ENCODE data around the gene AJAP1. TPM values are rescaled to one million over a fixed set of nuclear protein-coding genes. Genes with fewer than 3 reads are reported as not detected.

Gene AJAP1
- total RNA-seq, 1 donor from 2014 or later, result 0.30 TPM

GRCh38 chr1:4772294-4773010 lies 118.0 kb downstream of the AJAP1 start:
- DNase-seq, result no peak

DNA sequence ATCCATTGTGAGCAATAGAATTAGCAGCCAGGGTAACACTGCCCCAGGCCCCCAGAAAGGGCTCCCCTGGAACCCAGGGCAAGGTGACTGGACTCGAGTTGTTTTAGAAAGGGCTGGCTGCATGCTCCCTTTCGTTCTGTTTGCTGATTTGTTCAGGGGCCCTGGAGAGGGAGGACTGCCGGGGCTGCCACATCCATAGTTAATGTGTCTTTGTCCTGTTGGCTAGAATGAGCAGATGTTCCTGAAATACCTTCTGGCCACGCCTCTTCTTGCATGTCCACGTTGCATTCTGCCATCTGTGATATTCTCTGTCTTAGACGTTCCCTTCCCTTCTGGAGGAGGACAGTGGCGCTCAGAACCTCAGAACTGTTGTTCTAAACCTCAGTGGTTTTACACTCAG lies 118.8 kb downstream of the AJAP1 start:
- DNase-seq, result no peak

GRCh38 chr1:4775506-4775905 lies 121.1 kb downstream of the AJAP1 start:
- DNase-seq, result no peak

DNA sequence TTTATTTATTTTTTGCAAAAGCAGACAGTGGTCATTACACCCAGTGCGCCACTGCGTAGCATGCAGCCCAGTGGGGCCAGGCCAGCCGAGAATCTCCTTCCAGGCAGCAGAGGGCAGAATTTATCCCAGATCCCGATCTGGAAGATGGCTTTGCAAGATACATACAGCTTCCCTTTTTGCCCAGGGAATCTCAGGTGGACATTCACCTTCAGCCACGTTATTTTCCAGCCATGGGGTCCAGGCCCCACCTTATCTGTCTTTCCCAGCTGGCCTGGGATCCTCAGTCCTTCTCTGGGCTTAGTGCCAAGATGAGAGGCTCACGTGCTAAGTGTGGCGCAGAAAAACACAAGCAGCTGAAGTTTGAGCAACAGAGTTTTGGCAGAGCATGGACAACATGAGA lies 123.6 kb downstream of the AJAP1 start:
- no peak for DNase-seq

DNA sequence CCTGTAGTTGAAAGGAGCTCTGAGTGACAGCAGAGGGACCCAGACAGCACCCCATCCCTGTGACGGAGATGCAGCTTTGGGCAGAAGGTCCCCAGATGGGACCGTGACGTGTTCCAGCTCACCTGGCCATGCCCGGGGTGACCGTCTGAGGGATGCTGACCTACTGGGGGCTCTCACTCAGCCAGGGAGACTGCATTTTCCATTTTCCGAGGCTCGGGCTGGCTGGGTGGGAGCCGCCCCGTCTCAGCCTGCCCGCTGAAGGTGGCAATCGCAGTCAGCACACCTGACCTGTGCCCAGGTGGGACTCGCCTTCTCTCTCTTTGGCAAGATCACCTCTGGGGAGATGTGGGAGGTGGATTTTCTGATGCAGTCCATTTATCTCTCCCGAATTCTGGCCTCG lies 127.2 kb downstream of the AJAP1 start:
- no peak for DNase-seq

- DNase-seq, result no peak
These were observed 130.4 kb downstream of the AJAP1 start for GRCh38 chr1:4784761-4785160.

DNA sequence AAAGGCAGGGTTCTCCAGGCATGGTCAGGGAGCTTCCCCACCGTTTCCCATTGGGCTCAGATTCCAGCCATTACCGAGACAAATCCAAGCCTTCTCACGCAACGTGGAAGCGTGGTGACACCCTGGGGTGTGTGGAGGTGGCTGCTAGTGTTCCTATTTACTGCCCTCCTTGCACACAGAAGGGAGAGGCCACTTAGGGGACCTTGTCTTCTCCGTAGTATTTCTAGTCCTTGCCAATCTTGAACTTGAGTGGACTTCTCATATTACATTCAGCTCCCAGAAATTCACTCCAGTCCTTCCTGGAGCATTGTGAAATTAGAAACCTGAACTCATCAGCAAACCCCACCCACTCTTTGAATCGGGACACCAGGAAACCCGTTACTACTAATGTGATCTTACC lies 131.6 kb downstream of the AJAP1 start:
- DNase-seq, result no peak

GRCh38 chr1:4787551-4787950 lies 133.1 kb downstream of the AJAP1 start:
- DNase-seq, result no peak

DNA sequence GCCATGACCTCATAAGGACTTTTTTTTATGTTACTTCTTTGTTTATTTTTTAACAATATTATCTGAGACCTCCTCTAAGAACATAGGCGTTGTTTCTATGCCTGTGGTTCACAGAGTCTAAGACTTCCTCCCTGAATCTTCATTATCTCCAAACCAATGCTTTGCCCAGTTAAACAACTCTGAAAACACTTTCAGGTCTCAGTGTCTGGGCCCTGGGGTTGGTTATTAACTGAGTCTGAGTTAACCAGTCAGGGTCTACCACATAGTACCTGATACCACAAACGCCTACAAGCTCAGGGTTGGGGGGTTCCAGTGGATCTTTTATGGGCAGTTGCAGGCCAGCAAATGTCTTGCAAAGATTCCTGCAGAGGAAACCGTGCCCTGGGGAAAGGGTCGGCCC lies 138.2 kb downstream of the AJAP1 start:
- DNase-seq, result no peak

- no peak for DNase-seq
These were observed 139.8 kb downstream of the AJAP1 start for GRCh38 chr1:4794020-4794780.

DNA sequence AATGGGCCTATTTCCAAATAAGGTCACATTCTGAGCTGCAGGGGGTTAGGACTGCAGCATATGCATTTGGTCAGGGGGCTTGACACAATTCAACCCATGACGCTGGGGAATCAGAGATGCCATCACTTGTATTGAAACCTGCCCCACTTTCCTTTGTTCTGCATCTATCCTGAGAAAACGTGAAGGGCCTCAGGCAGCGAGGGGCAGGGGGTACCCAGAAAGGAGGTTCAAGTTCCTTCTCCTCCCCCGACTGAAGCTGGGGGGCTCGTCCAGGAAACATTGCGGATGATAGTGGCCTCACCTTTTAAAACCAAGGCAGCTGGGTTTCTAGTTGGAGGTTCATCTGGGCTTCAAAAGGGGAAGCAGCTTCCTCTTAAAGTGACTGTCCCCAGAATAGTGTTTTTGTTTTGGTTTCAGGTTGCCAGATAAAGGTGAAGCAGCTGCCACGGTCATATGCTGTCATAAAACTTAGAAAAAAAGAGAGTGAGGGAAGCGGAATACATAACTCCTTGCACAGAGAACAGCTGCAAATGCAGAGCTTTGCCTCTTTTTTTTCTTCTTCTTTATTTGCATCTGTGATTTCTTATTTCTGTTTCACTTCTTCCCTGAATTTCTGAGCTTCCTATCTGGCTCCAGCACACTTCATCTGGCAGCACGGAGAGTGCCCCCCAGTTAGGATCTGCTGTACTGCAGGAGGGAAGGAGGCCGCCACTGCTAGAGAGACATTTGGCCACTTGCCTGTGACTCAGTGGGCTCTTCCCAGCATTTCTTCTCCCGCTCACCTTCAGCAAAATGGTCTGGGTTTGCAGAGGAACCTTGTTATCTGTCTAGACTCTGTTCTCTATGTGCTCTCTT lies 142.0 kb downstream of the AJAP1 start:
- no peak for DNase-seq

- no peak for DNase-seq
These were observed 142.6 kb downstream of the AJAP1 start for GRCh38 chr1:4797016-4797410.

- DNase-seq, result no peak
These were observed 143.0 kb downstream of the AJAP1 start for GRCh38 chr1:4797429-4797828.

DNA sequence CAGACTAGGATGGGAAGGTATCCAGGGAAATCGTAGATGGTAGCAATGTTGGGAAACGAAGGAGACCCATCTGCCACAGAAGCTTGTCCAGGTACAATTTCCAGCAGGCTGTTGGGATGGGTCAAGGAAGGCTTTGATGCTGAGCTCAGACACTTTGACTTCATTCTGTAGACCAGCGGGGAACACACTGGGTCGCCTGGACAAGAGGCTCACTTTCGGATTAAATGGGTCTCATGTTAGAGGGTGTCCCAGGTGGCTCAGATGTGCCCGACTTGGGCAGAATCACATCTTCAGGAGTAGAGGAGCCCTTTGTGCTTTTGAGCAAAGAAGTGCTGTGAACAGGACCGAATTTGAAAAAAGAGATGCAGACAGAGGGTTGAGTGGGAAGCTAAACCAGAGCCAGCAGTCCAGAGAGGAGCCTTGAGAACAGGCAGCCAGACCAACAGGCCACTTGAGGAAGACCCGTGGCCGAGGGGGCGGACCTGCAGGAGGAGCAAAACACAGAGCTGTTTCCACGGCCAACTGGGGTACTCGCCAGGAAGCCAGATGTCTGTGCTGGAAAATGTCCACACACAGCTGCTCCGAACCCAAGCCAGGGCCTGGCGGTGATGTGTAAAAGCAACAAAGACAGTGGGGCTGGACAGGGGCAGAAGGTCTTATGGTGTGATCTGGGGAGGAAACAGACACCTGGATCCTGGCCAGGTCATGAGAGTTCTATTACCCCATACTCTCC lies 146.9 kb downstream of the AJAP1 start:
- peak; percentile 64 for DNase-seq

DNA sequence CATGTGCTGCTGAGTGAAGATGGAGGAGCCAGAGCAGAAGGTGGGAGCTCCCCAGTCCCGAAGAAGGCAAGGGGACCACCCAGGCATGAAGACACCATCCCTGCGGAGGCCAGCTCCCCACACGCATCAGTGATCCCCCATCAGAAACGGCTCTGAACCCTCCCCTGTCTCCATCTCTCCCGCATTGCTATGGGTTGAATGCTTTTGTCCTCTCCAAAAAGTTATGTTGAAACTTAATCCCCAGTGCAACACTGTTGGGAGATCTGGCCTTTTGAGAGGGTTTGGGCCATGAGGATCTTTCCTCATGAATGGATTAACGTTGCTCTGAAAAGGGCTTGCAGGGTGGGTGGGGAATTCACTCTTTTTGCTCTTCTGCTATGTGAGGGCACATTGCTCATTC lies 147.6 kb downstream of the AJAP1 start:
- DNase-seq, result no peak

DNA sequence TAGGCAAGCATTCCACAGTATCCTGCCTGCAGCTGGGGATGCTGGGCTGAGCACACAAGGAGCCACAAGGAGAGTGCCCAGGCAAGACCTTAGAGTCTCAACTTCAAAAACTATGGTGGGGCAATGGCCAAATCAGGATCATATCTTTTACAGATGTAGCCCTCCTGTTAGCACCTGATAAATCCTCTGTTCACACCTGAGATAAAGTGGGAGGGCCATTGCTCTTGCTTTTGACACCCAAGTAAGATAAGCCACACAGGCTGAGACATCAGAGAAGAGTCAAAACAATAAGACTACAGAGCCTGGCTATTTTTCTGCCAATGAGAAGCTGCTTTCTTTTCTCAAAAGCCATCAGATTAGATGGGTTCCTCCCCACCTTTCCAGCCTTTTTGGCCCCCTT lies 148.9 kb downstream of the AJAP1 start:
- no peak for DNase-seq

GRCh38 chr1:4805987-4806386 lies 151.6 kb downstream of the AJAP1 start:
- DNase-seq, result no peak

DNA sequence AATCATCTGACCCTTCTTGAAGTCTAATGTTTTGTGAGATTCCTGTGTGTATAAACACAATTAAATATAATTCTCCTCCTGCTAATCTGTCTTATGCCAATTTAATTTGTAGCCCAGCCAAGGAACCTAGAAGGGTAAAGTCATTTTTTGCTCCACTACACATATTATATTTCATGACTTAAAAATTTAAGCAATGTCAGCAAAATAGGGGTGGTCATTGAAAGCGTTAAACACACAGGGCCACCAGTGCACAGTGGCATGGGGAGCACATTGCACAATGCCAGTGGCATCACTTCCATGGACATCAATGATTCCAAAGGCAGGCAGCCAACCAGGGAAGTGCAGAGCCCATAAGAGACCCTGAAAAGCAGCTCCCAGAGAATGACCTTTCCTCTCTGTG lies 166.1 kb downstream of the AJAP1 start:
- no peak for DNase-seq

DNA sequence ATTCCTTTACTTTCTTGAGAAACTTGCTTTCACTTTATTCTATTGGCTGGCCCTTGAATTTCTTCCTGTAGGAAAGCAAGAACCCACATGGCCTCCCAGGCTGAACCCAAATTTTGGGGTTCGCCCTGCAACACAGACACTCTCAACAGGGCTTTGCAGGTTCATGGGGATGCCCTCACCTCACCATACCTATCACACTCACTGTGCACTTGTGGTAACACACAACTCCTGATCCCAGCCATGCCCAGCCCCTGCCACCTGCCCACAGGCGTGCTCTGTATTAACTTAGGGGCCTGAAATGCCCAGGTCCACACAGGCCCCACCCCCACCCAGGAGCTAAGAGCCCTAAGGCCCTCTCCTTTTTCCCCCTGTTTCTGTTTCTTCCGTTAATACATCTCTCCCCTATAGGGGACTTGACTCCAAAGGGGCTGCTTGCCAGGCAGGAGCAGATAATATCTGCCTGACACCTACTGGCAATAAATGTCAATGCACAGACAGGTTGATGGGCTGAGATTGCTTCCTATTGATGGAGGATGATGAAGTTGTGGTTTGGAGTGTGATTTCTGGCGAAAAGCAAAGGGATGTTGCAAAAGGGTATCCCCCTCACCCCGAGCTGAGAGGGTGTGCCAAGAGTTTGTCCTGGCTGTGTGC lies 171.5 kb downstream of the AJAP1 start:
- peak; percentile 33 for DNase-seq

GRCh38 chr1:4830707-4831106 lies 176.3 kb downstream of the AJAP1 start:
- no peak for DNase-seq

- DNase-seq, result no peak
These were observed 182.2 kb downstream of the AJAP1 start for GRCh38 chr1:4836574-4836973.

Data from skin of body (tissue), 2 donors.